GM12878 (cell line): Measurements from ENCODE around the gene KRTAP10-11. TPM values are rescaled to one million over a fixed set of nuclear protein-coding genes. Genes with fewer than 3 reads are reported as not detected.
"Not testable (repeated sequence)": the region's sequence is repeated elsewhere in the genome, so short reads cannot be mapped to it uniquely, and the experiment has no call there.

Experiments used
- ATAC-seq: fragments of 200-7000 bp; cut with Tn5 transposase; 3 replicates; pipeline ENCODE4 v1.9.1; 2020; ENCODE audit warnings: mild to moderate bottlenecking, moderate library complexity
- BruUV-seq: library from RNA; stranded (reverse); fragments of 400-500 nt; replicated peaks from 2 replicates; lab custom pipeline; 2021; lab: Mats Ljungman, UMichigan
- CTCF ChIA-PET: fragments of 300-600 bp; sonication (Branson Sonifier 250); formaldehyde crosslinking; extraction: SDS; loops from one replicate; lab custom pipeline; 2021; ENCODE audit warnings: inconsistent platforms; lab: Yijun Ruan, JAX
- POLR2A ChIA-PET: fragments of 350-600 bp; formaldehyde crosslinking; extraction: SDS; loops from one replicate; lab custom pipeline; 2021; ENCODE audit warnings: inconsistent platforms; lab: Charles Lee
- RAD21 ChIA-PET: fragments of 300-600 bp; sonication (Branson Sonifier 250); formaldehyde crosslinking; loops from one replicate; lab custom pipeline; 2023; ENCODE audit warnings: antibody characterized with exemption; ENCODE audit not compliant: unreplicated experiment; lab: Charles Lee
- SMC1A ChIA-PET: fragments of 300-600 bp; sonication (Branson Sonifier 250); formaldehyde crosslinking; loops from one replicate; lab custom pipeline; 2023; ENCODE audit not compliant: unreplicated experiment, uncharacterized antibody; lab: Charles Lee
- DNase-seq: peaks from one replicate; pipeline ENCODE4 v3.0.0-alpha.2; 2011; ENCODE audit warnings: low read depth, low spot score
- FAIRE-seq: peaks from 3 replicates; lab custom pipeline; 2011; peaks lifted over from hg19 to GRCh38; lab: Jason Lieb, UNC
- H2AFZ ChIP-seq: 2 replicates; pipeline ENCODE4 v1.6.0; 2011; ENCODE audit warnings: low read depth, low read length, control low read depth; ENCODE audit not compliant: control insufficient read depth
- H3K27ac ChIP-seq: 2 replicates; pipeline ENCODE4 v1.5.1; 2011; ENCODE audit warnings: control low read depth; ENCODE audit not compliant: control insufficient read depth, insufficient read depth
- H3K27me3 ChIP-seq, 2 experiments: replicated peaks in 1 of 2; 2 replicates each; pipeline versions ENCODE4 v1.6.0 to v1.6.1; 2011; ENCODE audit warnings: low read length in 1 of 2; ENCODE audit not compliant: control insufficient read depth in 2 of 2, insufficient read depth in 2 of 2
- H3K36me3 ChIP-seq, 2 experiments: 2 replicates each; pipeline ENCODE4 v1.5.1; 2011; ENCODE audit warnings: low read length in 1 of 2; ENCODE audit not compliant: control insufficient read depth in 2 of 2, insufficient read depth in 2 of 2
- H3K4me1 ChIP-seq: 2 replicates; pipeline ENCODE4 v1.6.1; 2011; ENCODE audit warnings: mild to moderate bottlenecking, low read length, moderate library complexity, mixed read lengths; ENCODE audit not compliant: control insufficient read depth, insufficient read depth
- H3K4me2 ChIP-seq: 2 replicates; pipeline ENCODE4 v1.6.0; 2011; ENCODE audit warnings: control low read depth; ENCODE audit not compliant: control insufficient read depth, insufficient read depth
- H3K4me3 ChIP-seq: fragments of 200-600 bp; sonication (generic); 2 replicates; pipeline ENCODE4 v1.5.1; 2016
- H3K79me2 ChIP-seq: 2 replicates; pipeline ENCODE4 v1.6.0; 2011; ENCODE audit warnings: low read length; ENCODE audit not compliant: control insufficient read depth, insufficient read depth
- H3K9ac ChIP-seq: 2 replicates; pipeline ENCODE4 v1.8.0; 2011; ENCODE audit warnings: low read length, control low read depth, mixed read lengths; ENCODE audit not compliant: control insufficient read depth, insufficient read depth
- H3K9me3 ChIP-seq: replicated peaks from 3 replicates; pipeline ENCODE4 v1.5.1; 2011; ENCODE audit warnings: mild to moderate bottlenecking, low read length; ENCODE audit not compliant: control insufficient read depth, insufficient read depth
- H4K20me1 ChIP-seq: 2 replicates; pipeline ENCODE4 v1.6.0; 2011; ENCODE audit not compliant: control insufficient read depth, insufficient read depth
- BCL3 ChIP-seq: IDR thresholded peaks from 2 replicates; pipeline ENCODE4 v1.6.1; 2011; ENCODE audit warnings: borderline replicate concordance, low read depth, mild to moderate bottlenecking, moderate library complexity, low read length; ENCODE audit not compliant: insufficient read depth, poor library complexity, severe bottlenecking
- WGBS: methylation state at CpG from one replicate; pipeline ENCODE4 v1.1.6; 2016; ENCODE audit warnings: low lambda C conversion rate; ENCODE audit not compliant: insufficient replicate concordance, insufficient coverage; ENCODE audit errors: missing lambda C conversion rate; 5-methylcytosine and 5-hydroxymethylcytosine counted together
- in situ Hi-C: fragments of 300-500 bp; cut with MboI; formaldehyde crosslinking; loops from 9 replicates; pipeline ENCODE4 v1.14.3; 2018; ENCODE audit warnings: mixed read lengths
- intact Hi-C: fragments of 100-400 bp; cut with micrococcal nuclease; formaldehyde crosslinking; loops from one replicate; pipeline ENCODE4 v1.14.2; 2022; ENCODE audit not compliant: unreplicated experiment
- polyA plus RNA-seq, 11 experiments: library from polyadenylated mRNA; depleted of rRNA in 4 of 11; unstranded in 6 of 11; stranded (reverse) in 5 of 11; fragments of >200 nt; fragmentation: Nextera tagmentation in 4 of 11; fragmentation: Illumina TruSeq in 1 of 11; extraction: Ambion mirVana in 4 of 11; extraction: Trizol in 1 of 11; gene quantifications; 1 replicate in 1 of 11; 2 replicates in 10 of 11; pipeline versions ENCODE4 v1.2.1 to v1.2.3, GENCODE V29; 2011 to 2016; ENCODE audit warnings: inconsistent platforms in 2 of 11, missing spikeins in 2 of 11, low read depth in 1 of 11
- total RNA-seq, 4 experiments: library from RNA; depleted of rRNA in 3 of 4; stranded (reverse); fragments of >200 nt in 3 of 4; fragmentation: Illumina TruSeq in 1 of 4; extraction: Trizol in 1 of 4; gene quantifications; 2 replicates each; pipeline versions ENCODE4 v1.2.1 to v1.2.3, GENCODE V29; 2013 to 2021

The KRTAP10-11 gene
- total and polyA plus RNA-seq, 10 of the 15 experiments (the other 5 are each of a cell fraction or from before 2014, with no cell fraction given) = not detected

GRCh38 chr21:44637018-44637850, 9.0 kb upstream of the KRTAP10-11 start, which contains the start of gene KRTAP10-10 (continued):
- TF ChIP-seq BCL3 = no peak

- H3K27me3 ChIP-seq, H3K36me3 ChIP-seq, DNase-seq, H3K4me1 ChIP-seq, CTCF ChIA-PET, H4K20me1 ChIP-seq, H3K9ac ChIP-seq, intact Hi-C loops, H2AFZ ChIP-seq, H3K9me3 ChIP-seq, in situ Hi-C loops, H3K27ac ChIP-seq, POLR2A ChIA-PET, RAD21 ChIA-PET, SMC1A ChIA-PET, H3K79me2 ChIP-seq, BruUV-seq, ATAC-seq, H3K4me3 ChIP-seq, H3K4me2 ChIP-seq, FAIRE-seq: not testable (repeated sequence)
- WGBS = 43% methylated on average over 5 of the region's 12 CpGs
These were observed 8.3 kb upstream of the KRTAP10-11 start for GRCh38 chr21:44637851-44638348.

- H3K4me1 ChIP-seq, FAIRE-seq, DNase-seq, H3K4me3 ChIP-seq, SMC1A ChIA-PET, BruUV-seq, H3K27ac ChIP-seq, H3K9me3 ChIP-seq, CTCF ChIA-PET, H3K79me2 ChIP-seq, H2AFZ ChIP-seq, intact Hi-C loops, ATAC-seq, in situ Hi-C loops, RAD21 ChIA-PET, H3K4me2 ChIP-seq, H3K27me3 ChIP-seq, H3K9ac ChIP-seq, H3K36me3 ChIP-seq, POLR2A ChIA-PET, H4K20me1 ChIP-seq: not testable (repeated sequence)
- WGBS = 35% methylated on average over 21 of the region's 21 CpGs
These were observed 7.5 kb upstream of the KRTAP10-11 start for GRCh38 chr21:44638506-44639330.
